ENCODE data around the gene DES.

DES gene

DNA sequence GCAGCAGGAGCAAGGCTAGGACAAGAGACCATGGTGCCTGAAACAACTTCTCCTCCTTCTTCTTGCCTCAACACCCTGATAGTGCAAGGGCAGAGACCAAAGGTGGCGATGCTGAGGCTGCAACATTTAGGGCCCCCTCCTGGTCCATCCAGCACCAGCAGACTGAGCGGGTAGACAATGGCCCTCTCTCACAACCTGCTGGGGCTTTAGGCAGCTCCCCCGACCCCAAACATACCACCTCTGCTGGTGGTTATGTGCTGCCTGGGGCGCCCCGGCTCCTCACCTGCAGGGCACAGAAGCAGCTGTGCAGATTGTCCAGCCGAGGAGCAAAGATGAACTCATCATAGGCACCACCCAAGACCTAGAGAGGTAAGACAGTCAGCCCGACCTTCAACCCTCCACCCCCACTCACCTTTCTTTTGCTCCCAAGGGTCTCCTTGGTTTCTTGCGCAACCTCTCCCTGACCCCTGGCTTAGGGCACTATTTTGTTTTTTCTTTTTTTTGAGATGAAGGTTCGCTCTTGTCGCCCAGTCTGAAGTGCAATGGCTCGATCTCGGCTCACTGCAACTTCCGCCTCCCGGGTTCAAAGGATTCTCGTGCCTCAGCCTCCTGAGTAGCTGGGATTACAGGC is 34.0 kb upstream of the DES start:
- no peaks in the 10 kb centered on the region for H4K20me1 ChIP-seq (ENCODE audit: insufficient read depth, low read length)
- no peak overlapping the region for H3K27ac ChIP-seq (ENCODE audit: low read length)
- no peaks in the 10 kb centered on the region for H3K9me2 ChIP-seq (replicated peaks; ENCODE audit: insufficient read depth, low read length)
- no peak overlapping the region for H3K4me3 ChIP-seq (ENCODE audit: low read length)
- no peak for TF ChIP-seq CTCF (IDR thresholded peaks at IDR 0.05; ENCODE audit: low read length)
- TF ChIP-seq EZH2 (optimal IDR thresholded peaks at IDR 0.05; ENCODE audit: low read depth, low read length): no peak
- TF ChIP-seq EZH2phosphoT487 (IDR thresholded peaks at IDR 0.05; ENCODE audit: low read length): no peak
- H3K36me3 ChIP-seq (replicated peaks; ENCODE audit: insufficient read depth, low read length): peaks cover 8% of the 10 kb centered on the region; the same call in 1 of the 2 replicates
- no peaks in the 10 kb centered on the region for H3K27me3 ChIP-seq (replicated peaks; ENCODE audit: insufficient read depth, low read length)
- no peak overlapping the region for H3K4me2 ChIP-seq (ENCODE audit: low read depth, low read length)
- no peak overlapping the region for H2AFZ ChIP-seq (ENCODE audit: low read length)
- H3F3A ChIP-seq (ENCODE audit: insufficient read depth, low read length): peaks cover 5% of the 10 kb centered on the region
- H3K4me1 ChIP-seq (ENCODE audit: low read length): 0 out of 2 replicates have a peak, but pooled peaks cover 4% of the 10 kb centered on the region
- no peak for DNase-seq
- no peak overlapping the region for H3K9ac ChIP-seq (ENCODE audit: low read length)
- H3K79me2 ChIP-seq (ENCODE audit: low read length): peaks cover 17% of the 10 kb centered on the region
- no peaks in the 10 kb centered on the region for H3K9me3 ChIP-seq (replicated peaks; ENCODE audit: insufficient read depth, low read length)

GRCh38 chr2:219384859-219385258 is 33.3 kb upstream of the DES start:
- Histone ChIP-seq H3K9me3 (replicated peaks; ENCODE audit: insufficient read depth, low read length) (no peaks in the 10 kb centered on the region), H2AFZ (ENCODE audit: low read length) (no peak overlapping the region), H3K4me3 (ENCODE audit: low read length) (no peak overlapping the region), H3K9ac (ENCODE audit: low read length) (no peak overlapping the region), H4K20me1 (ENCODE audit: insufficient read depth, low read length) (no peaks in the 10 kb centered on the region), H3K36me3 (replicated peaks; ENCODE audit: insufficient read depth, low read length) (peaks cover 8% of the 10 kb centered on the region; the same call in 1 of the 2 replicates), H3K79me2 (ENCODE audit: low read length) (peaks cover 17% of the 10 kb centered on the region), H3K9me2 (replicated peaks; ENCODE audit: insufficient read depth, low read length) (no peaks in the 10 kb centered on the region), H3K27ac (ENCODE audit: low read length) (no peak overlapping the region), H3K27me3 (replicated peaks; ENCODE audit: insufficient read depth, low read length) (no peaks in the 10 kb centered on the region), H3K4me1 (ENCODE audit: low read length) (0 out of 2 replicates have a peak, but pooled peaks cover 4% of the 10 kb centered on the region), H3F3A (ENCODE audit: insufficient read depth, low read length) (peaks cover 5% of the 10 kb centered on the region), H3K4me2 (ENCODE audit: low read depth, low read length) (no peak overlapping the region)
- TF ChIP-seq CTCF (IDR thresholded peaks at IDR 0.05; ENCODE audit: low read length) (no peak), EZH2phosphoT487 (IDR thresholded peaks at IDR 0.05; ENCODE audit: low read length) (no peak), EZH2 (optimal IDR thresholded peaks at IDR 0.05; ENCODE audit: low read depth, low read length) (no peak)
- no peak for DNase-seq

DNA sequence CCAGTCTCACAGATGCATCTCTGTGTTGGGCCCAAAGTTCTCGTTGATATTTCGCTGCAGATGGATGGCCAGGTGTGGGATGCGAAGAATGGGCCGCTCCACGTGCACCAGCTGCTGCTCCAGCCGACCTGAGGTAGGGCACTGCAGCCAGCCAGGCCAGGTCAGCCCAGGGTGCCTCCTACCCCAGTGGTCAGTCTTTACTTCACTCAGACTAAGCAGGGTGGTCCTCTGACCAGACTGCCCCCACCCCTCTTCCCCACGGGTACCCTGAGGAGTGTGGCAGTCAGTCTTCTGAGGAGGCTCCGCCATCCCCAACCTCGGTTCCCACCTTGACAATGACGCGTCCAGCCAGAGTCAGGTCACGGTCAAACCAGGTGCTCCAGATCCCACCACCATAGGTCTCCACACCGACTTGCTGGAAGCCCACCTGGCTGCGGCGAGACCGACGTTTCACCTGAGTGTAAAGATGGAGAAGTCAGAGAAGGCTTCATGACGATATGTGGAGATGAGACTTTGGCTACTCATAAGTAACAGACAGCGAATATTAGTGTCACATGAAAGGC is 32.1 kb upstream of the DES start:
- H3K9me3 ChIP-seq (replicated peaks; ENCODE audit: insufficient read depth, low read length): no peaks in the 10 kb centered on the region
- H3F3A ChIP-seq (ENCODE audit: insufficient read depth, low read length): peaks cover 5% of the 10 kb centered on the region
- H3K27me3 ChIP-seq (replicated peaks; ENCODE audit: insufficient read depth, low read length): no peaks in the 10 kb centered on the region
- 0 out of 2 replicates have a peak, but pooled peaks cover 4% of the 10 kb centered on the region for H3K4me1 ChIP-seq (ENCODE audit: low read length)
- no peak overlapping the region for H3K9ac ChIP-seq (ENCODE audit: low read length)
- TF ChIP-seq EZH2 (optimal IDR thresholded peaks at IDR 0.05; ENCODE audit: low read depth, low read length) (no peak), EZH2phosphoT487 (IDR thresholded peaks at IDR 0.05; ENCODE audit: low read length) (no peak), CTCF (IDR thresholded peaks at IDR 0.05; ENCODE audit: low read length) (no peak)
- peaks cover 17% of the 10 kb centered on the region for H3K79me2 ChIP-seq (ENCODE audit: low read length)
- no peaks in the 10 kb centered on the region for H4K20me1 ChIP-seq (ENCODE audit: insufficient read depth, low read length)
- no peak overlapping the region for H3K27ac ChIP-seq (ENCODE audit: low read length)
- H3K4me2 ChIP-seq (ENCODE audit: low read depth, low read length): no peak overlapping the region
- H2AFZ ChIP-seq (ENCODE audit: low read length): no peak overlapping the region
- H3K36me3 ChIP-seq (replicated peaks; ENCODE audit: insufficient read depth, low read length): peaks cover 8% of the 10 kb centered on the region; the same call in 1 of the 2 replicates
- H3K9me2 ChIP-seq (replicated peaks; ENCODE audit: insufficient read depth, low read length): no peaks in the 10 kb centered on the region
- DNase-seq: no peak
- H3K4me3 ChIP-seq (ENCODE audit: low read length): no peak overlapping the region
